ENCODE results near the gene KRT8.

DNA sequence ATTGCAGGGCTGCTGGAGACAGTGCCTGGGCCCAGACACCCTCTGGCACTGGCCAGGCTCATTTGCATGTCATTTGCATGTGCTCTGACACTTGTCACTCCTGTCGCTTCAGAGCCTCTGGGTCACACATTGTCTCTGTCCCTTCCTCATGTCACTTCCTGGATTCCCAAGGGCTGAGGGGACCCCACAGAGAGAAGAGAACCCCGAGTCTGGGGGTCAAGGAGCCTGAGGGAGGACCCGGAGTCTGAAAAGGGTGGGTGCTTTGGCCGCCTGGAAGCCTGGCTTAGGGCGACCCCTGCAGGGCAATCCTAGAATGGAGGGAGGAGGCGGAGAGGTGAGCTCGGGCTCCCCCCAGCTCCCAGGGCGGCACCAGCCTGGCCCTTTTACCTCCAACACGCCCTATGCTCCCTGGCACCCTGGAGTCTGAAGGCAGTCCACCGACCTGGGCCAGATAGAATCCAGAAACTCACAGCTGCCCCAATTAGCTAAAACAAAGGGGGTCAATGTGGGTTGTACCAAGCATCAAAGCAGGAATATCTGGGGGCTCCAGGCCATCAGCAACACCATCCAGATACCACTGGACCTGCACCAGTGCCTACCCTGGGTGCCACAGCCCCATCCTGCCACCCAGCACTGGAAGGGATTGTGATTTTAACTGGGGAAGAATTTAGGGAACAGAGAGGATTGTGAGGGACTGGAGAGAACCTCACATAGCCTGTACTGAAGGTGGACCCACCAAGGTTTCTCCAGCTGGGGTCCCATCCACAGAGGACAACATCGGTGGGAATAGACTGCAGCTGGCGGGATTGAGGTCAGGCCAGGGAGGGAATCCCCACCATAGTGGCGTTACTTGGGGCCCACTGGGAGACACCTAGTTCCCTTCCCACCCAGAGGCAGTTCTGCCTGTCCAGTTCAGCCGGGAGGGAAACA lies 34.2 kb downstream of the KRT8 start:
- no peak for TF ChIP-seq GATA2 (IDR thresholded peaks at IDR 0.05; ENCODE audit: low read depth, low read length)
- TF ChIP-seq GATA3 (IDR thresholded peaks at IDR 0.05; ENCODE audit: low read depth, low read length), result no peak
